GM11168 (cell line): ENCODE data around the gene PPP2R2C.

ENCODE experiments used
- in situ Hi-C: fragments of 300-500 bp; cut with MboI; formaldehyde crosslinking; loops from one replicate; pipeline ENCODE4 v1.12.0; 2022; ENCODE audit warnings: low sequenced_read_pairs; ENCODE audit not compliant: unreplicated experiment

The PPP2R2C gene

GRCh38 chr4:6369035-6369434 is 103.4 kb downstream of the PPP2R2C start:
- in situ Hi-C loops = no loop called here

GRCh38 chr4:6368601-6369000 is 103.8 kb downstream of the PPP2R2C start:
- in situ Hi-C loops = no loop called here

GRCh38 chr4:6368096-6368495 is 104.3 kb downstream of the PPP2R2C start:
- in situ Hi-C loops = no loop called here

GRCh38 chr4:6367371-6367851 is 105.0 kb downstream of the PPP2R2C start:
- in situ Hi-C loops = no loop called here

- in situ Hi-C loops = no loop called here
These were observed 105.8 kb downstream of the PPP2R2C start for GRCh38 chr4:6366581-6366980.

- in situ Hi-C loops = no loop called here
These were observed 106.8 kb downstream of the PPP2R2C start for GRCh38 chr4:6365545-6366086.

GRCh38 chr4:6364581-6364980 is 107.8 kb downstream of the PPP2R2C start:
- in situ Hi-C loops = no loop called here

GRCh38 chr4:6364146-6364545 is 108.3 kb downstream of the PPP2R2C start:
- in situ Hi-C loops = no loop called here

GRCh38 chr4:6362896-6363295 is 109.5 kb downstream of the PPP2R2C start:
- in situ Hi-C loops = no loop called here

- in situ Hi-C loops = no loop called here
These were observed 110.0 kb downstream of the PPP2R2C start for GRCh38 chr4:6362243-6362885.

- in situ Hi-C loops = no loop called here
These were observed 111.2 kb downstream of the PPP2R2C start for GRCh38 chr4:6361076-6361784.

GRCh38 chr4:6360385-6360784 is 112.0 kb downstream of the PPP2R2C start:
- in situ Hi-C loops = no loop called here

- in situ Hi-C loops = no loop called here
These were observed 112.7 kb downstream of the PPP2R2C start for GRCh38 chr4:6359536-6360308.

- in situ Hi-C loops = no loop called here
These were observed 114.9 kb downstream of the PPP2R2C start for GRCh38 chr4:6357476-6357875.

GRCh38 chr4:6356076-6356560 is 116.3 kb downstream of the PPP2R2C start:
- in situ Hi-C loops = no loop called here

GRCh38 chr4:6355052-6355451 is 117.4 kb downstream of the PPP2R2C start:
- in situ Hi-C loops = no loop called here

GRCh38 chr4:6354626-6355025 is 117.8 kb downstream of the PPP2R2C start:
- in situ Hi-C loops = no loop called here

- in situ Hi-C loops = no loop called here
These were observed 118.3 kb downstream of the PPP2R2C start for GRCh38 chr4:6354119-6354518.

GRCh38 chr4:6352031-6352692 is 120.3 kb downstream of the PPP2R2C start:
- in situ Hi-C loops = no loop called here
